HUDEP-2 (cell line): ENCODE data around the gene EXOSC1.
A peak's percentile ranks its signal among the peaks of the same experiment; 100 is the strongest.
"Not testable (repeated sequence)": the region's sequence is repeated elsewhere in the genome, so short reads cannot be mapped to it uniquely, and the experiment has no call there.

Source experiments
- DNase-seq, 76 experiments: peaks; one replicate each; lab custom pipeline; 2025; ENCODE audit not compliant: unreplicated experiment in 76 of 76; lab: John Stamatoyannopoulos, UW

Gene EXOSC1, protein sequence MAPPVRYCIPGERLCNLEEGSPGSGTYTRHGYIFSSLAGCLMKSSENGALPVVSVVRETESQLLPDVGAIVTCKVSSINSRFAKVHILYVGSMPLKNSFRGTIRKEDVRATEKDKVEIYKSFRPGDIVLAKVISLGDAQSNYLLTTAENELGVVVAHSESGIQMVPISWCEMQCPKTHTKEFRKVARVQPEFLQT

DNA sequence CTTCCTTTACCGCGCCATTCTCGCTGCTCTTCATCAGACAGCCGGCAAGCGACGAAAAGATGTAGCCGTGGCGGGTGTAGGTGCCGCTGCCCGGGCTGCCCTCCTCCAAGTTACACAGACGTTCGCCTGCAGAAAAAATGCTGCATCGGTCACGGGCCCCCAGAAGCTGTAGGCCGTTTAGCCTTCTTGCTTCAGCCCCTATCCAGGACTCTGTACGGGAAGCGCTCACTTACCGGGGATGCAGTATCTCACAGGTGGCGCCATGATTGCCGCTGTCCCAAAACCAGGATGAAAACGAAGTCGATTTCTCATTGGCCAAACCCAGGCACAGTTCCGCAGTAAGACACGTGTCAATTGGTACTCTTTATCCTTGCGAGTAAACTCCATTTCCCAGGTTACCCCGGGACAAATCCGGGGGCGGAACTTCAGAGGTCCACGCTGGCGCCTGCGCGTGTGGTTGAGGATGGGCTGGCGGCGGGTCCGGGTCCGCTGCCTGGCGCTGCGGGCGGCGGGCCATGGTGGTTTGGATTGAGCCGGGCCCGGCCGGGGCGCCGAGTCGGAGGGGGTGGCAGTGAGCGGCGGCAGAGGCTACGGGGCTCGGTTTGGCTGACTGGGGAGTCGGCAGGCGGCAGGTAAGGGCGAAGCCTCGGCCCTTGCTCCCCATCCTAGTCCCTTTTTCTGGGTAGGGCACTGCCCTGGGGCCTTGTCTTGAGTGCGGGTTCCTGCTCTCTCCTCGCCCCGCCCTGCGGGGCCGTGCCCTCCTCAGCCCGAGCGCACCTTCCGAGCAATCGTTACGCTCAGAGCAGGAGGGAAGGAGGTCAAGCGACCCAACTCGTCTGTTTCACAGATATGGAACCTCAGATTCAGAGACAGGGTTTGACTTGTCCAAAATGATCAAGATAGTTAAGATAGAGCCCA is at the start of gene EXOSC1, which contains the start of gene ZDHHC16:
Gene EXOSC1, minus strand, starts transcription at position 285 of the 918 bp plus-strand sequence. Its CDS starts 21 bp downstream, at position 264.
Gene ZDHHC16, plus strand, starts transcription at position 454 of the 918 bp plus-strand sequence. CDS start 5,501 bp downstream, outside the sequence.
- DNase-seq = peak in 75 of 76 experiments; percentile 35 to 93 (median 84)

DNA sequence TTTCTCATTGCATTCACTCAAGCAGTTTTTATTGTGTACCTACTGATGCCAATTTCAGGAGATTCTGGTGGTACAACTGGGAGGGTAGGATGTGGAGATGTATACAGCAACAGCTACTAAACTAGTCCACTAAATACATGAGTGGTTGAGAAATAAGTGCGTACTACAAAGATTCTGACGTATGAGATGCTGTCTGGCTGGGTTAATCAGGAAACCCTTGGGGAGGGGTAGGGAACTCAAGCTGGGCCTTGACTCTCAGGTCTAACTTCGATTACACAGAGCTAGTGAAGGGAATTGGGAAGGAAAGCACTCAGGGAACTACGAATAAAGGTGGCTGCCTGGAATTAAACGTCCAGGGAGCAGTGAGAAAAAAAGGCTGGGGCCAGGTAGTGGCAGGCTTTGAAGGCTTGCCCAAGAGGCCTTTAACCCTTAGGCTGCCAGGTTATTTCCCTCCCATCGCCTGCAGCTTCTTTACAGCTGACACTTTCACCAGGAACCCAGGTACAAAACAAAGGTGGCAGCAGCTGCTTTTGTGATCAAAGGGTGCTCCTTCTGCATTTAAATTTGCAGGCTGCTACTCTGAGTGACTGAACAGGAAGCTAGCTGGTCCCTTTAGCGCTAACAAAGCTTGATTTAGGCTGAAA is 49.2 kb upstream of the EXOSC1 start:
- no peak for DNase-seq

DNA sequence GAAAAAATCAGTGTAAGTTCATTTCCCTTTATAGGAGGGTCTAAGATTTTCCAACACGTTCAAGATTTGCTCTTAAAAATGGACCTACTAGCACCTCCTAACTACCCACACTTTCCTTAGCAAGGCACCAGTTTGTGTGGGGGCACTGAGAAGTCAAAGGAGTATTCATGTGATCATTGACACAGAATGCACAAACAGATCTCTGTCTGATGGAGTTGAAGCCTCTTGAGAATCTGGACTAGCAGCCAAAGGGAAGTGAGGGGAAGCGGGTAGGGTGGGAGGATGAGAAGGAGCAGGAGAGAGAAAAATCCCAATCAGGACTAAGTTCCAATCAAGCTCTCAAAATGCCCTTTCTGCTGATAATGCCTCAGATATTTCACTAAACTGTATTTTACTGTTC is 48.3 kb upstream of the EXOSC1 start:
- DNase-seq = no peak

DNA sequence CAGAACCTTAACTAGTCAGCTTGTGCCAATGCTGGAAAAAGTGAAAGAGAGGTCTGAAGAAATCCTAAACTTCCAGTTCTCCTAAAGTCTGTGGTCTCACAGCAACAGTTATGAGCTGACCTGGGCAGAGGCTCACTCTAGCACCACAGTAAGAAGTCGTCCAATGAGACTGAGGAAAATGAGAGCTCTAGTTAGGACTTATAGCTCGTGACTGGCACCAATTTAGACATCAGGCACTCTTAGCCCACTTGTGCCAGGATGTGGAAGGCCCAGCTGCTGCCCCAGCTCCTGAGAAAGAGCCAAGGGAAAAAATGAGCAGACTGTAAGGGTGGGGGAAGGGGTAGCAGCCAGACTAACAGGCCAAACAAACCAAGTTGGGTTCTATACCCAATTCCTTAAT is 44.8 kb upstream of the EXOSC1 start:
- no peak for DNase-seq

DNA sequence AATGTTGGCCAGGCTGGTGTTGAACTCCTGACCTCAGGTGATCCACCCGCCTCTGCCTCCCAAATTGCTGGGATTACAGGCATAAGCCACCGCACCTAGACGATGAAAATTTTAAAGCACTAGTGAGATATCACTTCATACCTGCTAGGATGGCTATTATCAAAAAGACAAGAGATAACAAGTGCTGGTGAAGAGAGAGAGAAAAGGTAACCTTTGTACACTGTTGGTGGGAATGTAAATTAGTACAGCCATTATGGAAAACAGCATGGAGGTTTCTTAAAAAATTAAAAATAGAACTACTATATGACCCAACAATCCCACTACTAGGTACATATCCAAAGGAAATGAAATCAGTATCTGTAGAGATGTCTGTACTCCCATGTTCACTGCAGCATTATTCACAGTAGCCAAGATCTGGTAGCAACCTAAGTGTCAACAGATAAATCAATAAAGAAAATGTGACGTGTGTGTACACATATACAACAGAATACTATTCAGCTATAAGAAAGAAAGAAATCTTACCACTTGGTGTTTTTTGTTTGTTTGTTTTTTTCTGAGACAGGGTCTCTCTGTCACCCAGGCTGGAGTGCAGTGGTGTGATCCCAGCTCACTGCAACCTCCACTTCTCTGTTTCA is 40.0 kb upstream of the EXOSC1 start:
- DNase-seq = no peak

DNA sequence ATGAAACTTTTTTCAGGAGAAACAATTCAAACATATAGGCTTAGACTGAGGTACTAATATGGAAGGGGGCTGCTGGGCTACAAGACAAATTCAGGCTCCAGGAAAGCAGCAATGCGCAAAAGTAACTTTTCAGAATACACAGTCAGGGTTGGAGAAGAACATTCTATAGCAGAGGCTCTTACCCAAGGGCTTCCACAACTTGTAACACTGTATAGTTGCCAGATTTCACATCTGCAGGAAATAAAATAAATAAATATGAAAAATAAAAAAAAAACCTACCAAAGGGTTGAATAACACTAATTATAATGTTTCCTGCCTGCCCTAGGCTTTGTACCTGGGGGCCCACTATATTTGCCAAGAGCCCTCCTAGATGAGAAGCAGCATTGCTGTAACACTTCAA is 38.1 kb upstream of the EXOSC1 start:
- DNase-seq = no peak

DNA sequence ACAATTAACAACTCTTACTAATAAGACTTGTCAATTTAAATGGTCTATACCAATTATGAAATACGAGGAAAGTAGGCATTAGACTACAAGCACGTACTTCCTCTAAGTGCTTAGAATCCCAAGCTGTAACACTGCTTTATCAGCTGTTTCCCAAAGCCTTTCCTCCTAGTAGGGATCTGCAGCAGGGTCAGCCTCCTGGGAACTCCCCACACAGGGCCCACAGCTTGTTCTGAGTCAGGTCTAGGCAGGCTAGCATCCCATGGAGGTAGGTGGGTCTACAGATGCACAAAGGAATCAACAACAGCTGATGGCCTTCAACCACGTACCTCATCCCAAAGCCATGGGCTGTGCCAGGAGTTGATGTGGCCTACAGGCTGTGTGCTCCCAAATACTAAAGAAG is 37.7 kb upstream of the EXOSC1 start:
- DNase-seq = no peak

DNA sequence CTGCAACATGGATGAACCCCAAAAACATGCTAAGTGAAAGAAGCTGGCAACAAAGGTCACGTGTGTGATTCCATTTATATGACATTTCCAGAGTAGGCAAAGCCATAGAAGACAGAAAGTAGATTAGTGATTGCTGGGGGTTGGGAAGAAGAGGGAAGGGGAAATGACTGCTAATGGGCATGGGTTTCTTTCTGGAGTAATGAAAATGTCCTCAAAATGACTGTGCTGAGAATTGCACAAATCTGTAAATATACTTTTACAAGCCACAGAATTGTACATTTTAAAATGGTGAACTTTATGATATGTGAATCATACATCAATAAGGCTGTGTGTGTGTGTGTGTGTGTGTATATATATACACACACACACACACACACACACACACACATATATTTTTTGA is 36.6 kb upstream of the EXOSC1 start:
- DNase-seq = no peak

DNA sequence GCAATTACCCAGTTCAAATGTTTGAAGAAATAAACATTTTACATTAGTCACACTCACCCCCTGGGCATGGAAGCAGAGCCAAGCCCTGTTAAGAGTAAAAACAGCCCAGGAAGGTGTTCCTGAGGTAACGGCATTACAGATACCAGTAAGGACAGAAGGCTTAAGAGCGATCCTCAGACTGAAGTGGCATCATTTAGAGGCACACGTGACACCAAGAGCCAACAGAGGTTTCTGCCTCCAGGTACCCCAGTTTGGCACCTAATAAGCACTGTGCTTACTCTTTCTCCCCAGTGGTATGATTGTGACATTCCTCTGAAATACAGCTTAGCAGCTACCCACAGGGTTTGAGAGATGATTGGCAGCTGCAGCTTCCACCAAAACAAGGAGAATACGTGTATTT is 35.3 kb upstream of the EXOSC1 start:
- DNase-seq = no peak

DNA sequence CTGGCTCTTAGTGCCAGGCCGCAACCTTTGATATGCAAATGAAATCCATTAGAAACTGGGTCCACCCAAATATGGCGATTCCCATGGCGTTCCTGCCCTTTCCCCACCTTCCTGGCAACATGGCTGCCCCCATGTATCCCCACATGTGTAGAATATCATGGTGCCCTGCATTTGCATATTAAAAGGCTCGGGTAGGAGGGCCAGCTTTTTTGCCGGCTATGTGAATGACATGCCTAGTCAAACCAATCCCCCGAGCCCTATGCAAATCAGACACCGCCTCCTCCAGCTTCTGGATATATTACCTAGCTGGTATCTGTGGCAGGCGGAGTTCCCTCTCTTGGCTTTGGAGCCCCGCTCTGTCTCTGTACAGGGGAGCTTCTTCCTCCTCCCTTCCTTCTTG is 34.1 kb upstream of the EXOSC1 start:
- peak in 1 of 76 experiments; percentile 8 for DNase-seq

DNA sequence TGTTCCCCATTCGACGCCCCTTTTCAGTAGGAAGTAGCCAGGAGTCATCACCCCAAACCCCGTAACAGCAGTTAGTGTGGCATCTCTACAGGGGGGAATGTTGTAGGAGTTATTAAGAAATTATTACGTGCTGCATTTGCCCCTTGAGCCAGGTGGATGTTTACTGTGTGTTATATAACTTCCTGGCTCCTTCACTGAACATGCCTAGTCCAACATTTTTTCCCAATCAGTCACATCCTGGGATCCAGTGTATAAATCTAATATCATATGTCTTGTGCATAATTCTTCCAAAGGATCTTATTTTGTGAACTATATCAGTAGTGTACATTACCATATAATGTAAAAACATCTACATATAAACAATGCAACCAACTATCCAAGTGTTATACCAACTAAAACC is 33.6 kb upstream of the EXOSC1 start:
- DNase-seq = not testable (repeated sequence)

DNA sequence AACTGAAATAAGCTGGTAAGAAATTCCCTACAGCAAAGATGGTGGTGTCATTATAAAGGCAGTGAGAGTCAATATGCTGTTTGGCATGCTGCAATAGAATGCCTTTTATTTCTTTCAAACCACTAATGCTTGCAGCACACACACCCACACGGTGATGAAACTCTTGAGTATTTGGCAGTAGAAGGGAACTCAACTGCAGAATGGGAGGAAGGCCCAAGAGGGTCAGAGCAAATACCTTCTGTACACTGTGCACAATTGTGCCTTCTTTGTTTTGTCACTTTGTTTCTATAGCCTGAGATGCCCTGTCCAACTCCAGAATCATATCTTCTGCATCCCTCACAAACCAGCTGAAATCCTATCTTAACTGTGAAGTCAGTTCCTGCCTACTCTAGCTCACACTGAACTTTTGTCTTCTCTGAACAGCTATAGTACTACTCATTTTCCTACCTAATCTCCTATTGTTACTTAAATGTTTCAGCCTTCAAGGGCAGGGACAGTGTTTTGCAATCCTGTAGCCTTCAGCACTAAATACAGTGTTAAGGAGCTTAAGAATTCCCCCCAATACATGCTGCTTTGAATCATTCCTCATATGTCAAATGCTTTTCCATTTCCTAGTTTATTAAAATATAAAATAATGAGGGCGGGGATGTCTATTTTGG is 30.3 kb upstream of the EXOSC1 start:
- no peak for DNase-seq

DNA sequence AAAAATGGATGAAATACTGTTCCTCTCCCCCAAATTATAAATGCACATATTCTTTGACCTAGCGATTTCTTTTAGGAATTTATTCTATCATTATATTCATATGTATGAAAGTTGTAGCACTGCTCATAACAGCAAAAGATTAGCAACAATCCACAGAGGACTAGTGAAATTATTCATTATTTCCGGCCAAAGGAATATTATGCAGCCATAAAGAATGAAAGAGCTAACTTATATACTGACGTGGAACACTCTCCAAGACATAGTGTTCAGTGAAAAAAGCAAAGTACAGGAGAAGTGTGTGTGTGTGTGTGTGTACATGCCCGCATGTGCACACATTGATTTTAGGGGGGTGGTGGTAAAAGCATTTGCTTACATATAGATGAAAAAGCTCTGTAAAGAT is 29.1 kb upstream of the EXOSC1 start:
- no peak for DNase-seq

DNA sequence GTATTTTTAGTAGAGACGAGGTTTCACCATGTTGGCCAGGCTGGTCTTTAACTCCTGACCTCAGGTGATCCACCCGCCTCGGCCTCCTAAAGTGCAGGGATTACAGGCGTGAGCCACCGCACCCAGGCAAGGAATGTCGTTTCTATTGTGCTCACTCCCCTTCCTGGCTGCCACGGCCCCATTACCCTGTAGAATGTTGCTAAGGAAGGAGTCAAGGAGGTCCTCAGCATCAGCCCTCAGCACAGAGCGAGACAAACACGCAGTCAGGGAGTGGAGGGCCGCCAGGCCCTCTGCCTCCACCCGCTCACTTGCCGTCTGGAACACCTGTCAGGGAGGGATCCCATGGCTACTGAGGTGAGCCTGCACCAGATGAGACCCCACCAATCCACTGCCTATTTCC is 23.0 kb upstream of the EXOSC1 start:
- DNase-seq = not testable (repeated sequence)

DNA sequence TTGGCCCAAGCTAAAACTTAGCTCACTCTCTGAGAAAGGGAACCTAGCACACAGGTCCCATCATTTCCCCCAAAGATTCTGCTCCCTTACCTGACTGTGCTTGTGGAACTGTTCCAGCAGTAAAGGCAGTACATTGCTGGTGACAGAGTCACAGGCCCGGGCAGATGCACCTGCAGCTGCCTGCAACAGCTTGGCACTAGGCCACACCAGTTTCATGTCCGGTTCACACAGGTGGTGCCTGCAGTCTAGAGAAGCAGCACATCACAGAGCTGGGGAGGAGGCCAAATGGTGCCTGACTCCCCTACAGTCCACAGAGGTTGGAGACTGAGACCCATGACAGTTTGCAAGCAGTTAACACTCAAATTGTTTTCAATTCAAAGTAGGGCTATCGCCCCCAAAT is 22.4 kb upstream of the EXOSC1 start:
- no peak for DNase-seq

DNA sequence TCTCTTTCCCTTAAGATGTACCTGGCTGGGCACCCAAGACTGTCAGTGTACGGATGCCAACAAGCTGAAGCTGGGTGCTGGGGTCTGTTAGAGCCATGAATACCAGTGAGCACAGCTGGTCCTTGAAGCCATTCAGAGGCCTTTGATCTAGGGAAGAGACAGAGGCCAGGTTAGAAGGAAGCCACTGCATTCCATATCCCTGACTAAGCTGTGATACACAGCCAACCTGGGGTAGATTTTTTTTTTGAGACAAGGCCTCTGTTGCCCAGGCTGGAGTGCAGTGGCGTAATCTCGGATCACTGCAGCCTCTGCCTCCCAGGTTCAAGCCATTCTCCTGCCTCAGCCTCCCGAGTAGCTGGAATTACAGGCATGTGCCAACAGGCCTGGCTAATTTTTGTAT is 20.9 kb upstream of the EXOSC1 start:
- DNase-seq = no peak

DNA sequence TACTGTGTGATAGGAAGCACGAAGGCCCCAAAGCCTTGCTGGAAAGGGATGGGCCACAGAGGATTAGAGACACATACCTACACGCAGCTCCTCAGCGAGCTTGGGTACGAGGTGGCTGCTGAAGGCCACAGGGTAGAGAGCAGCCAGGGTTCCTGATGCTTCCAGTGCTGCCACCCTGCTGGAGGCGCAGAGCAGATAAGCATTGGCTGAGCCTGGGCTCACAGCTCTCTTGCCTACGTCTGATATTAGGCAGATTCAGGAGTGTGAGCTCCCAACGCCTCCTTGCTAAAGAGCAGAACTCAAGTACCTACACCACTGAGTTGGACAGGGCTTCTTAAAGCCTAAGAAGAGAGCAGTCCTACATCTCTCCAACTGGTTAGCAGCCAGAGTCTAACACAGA is 20.2 kb upstream of the EXOSC1 start:
- DNase-seq = no peak

DNA sequence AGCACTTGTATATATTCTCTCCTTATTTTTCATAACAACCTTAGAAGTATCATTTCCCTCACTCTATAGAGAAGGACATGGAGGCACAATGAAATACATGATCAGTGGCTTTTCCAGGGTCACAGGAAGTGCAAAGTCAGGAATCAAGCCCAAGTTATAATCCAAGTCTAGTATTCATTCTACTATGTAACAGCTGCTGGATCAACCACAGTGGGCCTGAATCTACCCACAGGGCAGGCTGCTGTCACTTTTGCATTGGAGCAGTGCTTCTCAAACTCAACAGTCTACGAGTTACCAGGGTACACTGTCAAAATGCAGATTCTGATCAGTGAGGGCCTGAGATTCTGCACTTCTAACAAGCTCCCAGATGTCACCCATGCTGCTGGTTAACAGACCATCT is 18.4 kb upstream of the EXOSC1 start:
- DNase-seq = no peak

DNA sequence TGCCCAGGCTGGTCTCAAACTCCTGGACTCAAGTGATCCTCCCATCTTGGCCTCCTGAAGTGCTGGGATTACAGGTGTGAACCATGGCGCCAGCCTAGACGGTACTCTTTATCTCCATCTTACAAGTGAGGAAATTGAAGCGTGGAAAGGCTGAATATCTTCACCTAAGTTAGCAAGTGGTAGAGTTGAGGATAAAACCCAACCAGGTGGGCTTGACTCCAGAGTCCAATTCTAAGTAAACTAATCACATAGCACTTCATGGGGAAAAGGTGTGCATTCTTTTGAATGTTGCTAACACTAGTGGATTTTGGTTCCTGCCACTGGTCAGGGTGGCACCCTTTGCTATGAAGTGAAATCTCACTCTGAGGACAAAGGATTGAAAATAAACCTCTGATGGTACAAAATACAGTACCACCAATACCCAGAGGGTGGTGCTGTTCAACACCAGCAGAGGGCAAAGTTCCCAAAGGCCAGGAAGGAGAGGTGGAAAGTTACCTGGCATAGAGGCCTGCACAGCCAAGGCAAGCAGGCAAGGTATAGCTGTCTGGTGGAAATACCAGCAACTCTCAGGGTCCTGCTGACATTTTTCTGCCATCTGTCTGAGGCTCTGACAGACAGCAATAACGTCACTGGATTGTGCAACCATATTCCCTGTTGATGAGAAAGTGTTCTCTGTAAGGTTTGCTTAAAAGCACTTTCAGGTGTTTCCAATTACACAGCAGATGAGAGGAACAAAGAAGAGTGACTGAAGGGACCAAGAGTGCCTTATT is 17.7 kb upstream of the EXOSC1 start:
- peak in 27 of 76 experiments; percentile 3 to 54 (median 18) for DNase-seq

DNA sequence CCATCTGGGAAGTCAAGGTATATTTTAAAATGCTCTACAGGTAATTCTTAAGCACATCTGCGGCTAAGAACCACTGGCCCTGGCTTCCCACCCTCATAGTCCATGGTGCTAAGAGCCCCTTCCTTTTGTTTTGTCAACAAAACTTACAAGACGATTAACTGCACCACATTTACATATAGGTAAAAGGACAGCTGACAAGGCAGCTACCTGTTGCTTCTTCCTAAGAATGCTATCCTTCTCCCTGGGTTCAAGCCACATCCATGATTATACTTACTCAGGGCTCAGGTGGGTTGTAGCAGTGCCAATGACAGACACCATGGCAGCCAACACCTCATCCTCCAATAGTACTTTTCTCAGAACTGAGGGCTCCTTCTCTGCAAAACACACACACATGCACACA is 16.5 kb upstream of the EXOSC1 start:
- no peak for DNase-seq
